Breast epithelium (tissue), 4 donors: ENCODE results near the gene PRKN. TPM values are rescaled to one million over a fixed set of nuclear protein-coding genes. Genes with fewer than 3 reads are reported as not detected.

Source experiments
- DNase-seq, 2 donors: peaks; one replicate each; pipeline ENCODE4 v3.0.0-alpha.2; 2019; ENCODE audit warnings: low spot score in 2 of 2
- H3K27ac ChIP-seq, 2 donors: fragments of 200-600 bp; sonication (generic) in 1 of 2; one replicate each; pipeline ENCODE4 v1.5.1; 2016 to 2019; ENCODE audit warnings: mild to moderate bottlenecking in 1 of 2
- H3K27me3 ChIP-seq, 2 donors: fragments of 200-600 bp; sonication (generic) in 1 of 2; one replicate each; pipeline versions ENCODE4 v1.5.1 to v1.6.0; 2017 to 2019; ENCODE audit warnings: control low read depth in 1 of 2, mild to moderate bottlenecking in 1 of 2
- H3K36me3 ChIP-seq: fragments of 200-600 bp; one replicate; pipeline ENCODE4 v1.5.1; 2019
- H3K4me1 ChIP-seq, 2 donors: fragments of 200-600 bp; sonication (generic); one replicate each; pipeline ENCODE4 v1.5.1; 2016 to 2019; ENCODE audit warnings: control low read depth in 1 of 2
- H3K4me3 ChIP-seq, 3 donors: fragments of 200-600 bp; sonication (generic); 1 replicate in 2 of 3; 2 replicates in 1 of 3; pipeline ENCODE4 v1.5.1; 2016 to 2019; ENCODE audit warnings: mild to moderate bottlenecking in 3 of 3, moderate library complexity in 2 of 3
- H3K9me3 ChIP-seq, 2 donors: fragments of 200-600 bp; sonication (generic) in 1 of 2; one replicate each; pipeline ENCODE4 v1.5.1; 2016 to 2019; ENCODE audit warnings: control low read depth in 1 of 2
- CTCF ChIP-seq, 3 donors: fragments of 450-650 bp; IDR thresholded peaks; one replicate each; pipeline ENCODE4 v1.5.1; 2016 to 2017; ENCODE audit warnings: antibody characterized with exemption in 3 of 3, mild to moderate bottlenecking in 3 of 3, moderate library complexity in 3 of 3
- POLR2A ChIP-seq: fragments of 450-650 bp; IDR thresholded peaks from one replicate; pipeline ENCODE4 v1.6.1; 2016; ENCODE audit warnings: antibody characterized with exemption, mild to moderate bottlenecking, moderate library complexity
- POLR2AphosphoS5 ChIP-seq, 3 donors: sonication (generic); formaldehyde crosslinking; IDR thresholded peaks; one replicate each; pipeline ENCODE4 v1.6.1; 2017; ENCODE audit warnings: antibody characterized with exemption in 3 of 3
- intact Hi-C: fragments of 100-400 bp; cut with DNase I; formaldehyde crosslinking; loops from one replicate; pipeline ENCODE4 v1.15.1; 2023; ENCODE audit warnings: low total_unique reads
- total RNA-seq, 3 donors: library from RNA; depleted of rRNA; stranded (reverse); fragments of >200 nt; gene quantifications; one replicate each; pipeline ENCODE4 v1.1.0, GENCODE V29; 2016

The PRKN gene
- total RNA-seq, 3 donors from 2014 or later: 7.2 to 19.0 (median 11.2) TPM

GRCh38 chr6:161951126-161951525, 776.4 kb downstream of the PRKN start:
- H3K4me1 ChIP-seq: no peaks in the 10 kb centered on the region
- TF ChIP-seq CTCF (IDR thresholded peaks at IDR 0.05) (no peak), POLR2A (no peak), POLR2AphosphoS5 (IDR thresholded peaks at IDR 0.05) (no peak)
- H3K36me3 ChIP-seq: no peaks in the 10 kb centered on the region
- H3K9me3 ChIP-seq: no peaks in the 10 kb centered on the region
- no peak overlapping the region for H3K4me3 ChIP-seq
- H3K27ac ChIP-seq: no peak overlapping the region
- no peak for DNase-seq
- intact Hi-C loops: loop anchor here (5.0 kb wide), 1 partner anchor 186 kb away; no protein-coding TSS in a partner anchor
- no peaks in the 10 kb centered on the region for H3K27me3 ChIP-seq

DNA sequence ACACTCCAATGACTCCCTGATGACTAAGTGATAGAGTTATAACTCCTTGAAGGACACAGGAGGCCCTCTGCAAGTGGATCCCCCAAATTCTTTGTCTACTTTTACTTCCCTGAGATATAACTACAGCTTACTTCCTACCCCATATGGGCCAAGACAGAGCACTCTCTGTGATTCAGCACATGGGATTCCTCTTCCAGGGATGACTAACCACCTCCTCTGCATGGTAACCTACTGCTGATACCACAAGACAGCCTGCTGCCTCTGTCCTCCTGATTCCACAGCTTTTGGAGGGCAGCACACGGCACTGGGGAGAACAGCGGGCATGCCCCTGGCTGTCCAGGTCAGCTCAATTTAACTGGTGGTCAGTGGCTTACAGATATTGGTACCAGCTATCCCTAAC, 778.0 kb downstream of the PRKN start:
- TF ChIP-seq POLR2A: no peak
- TF ChIP-seq POLR2AphosphoS5 (IDR thresholded peaks at IDR 0.05): no peak
- no peak for TF ChIP-seq CTCF (IDR thresholded peaks at IDR 0.05)
- intact Hi-C loops: loop anchor here (10.0 kb wide), 1 partner anchor 725 kb away; no protein-coding TSS in a partner anchor
- no peaks in the 10 kb centered on the region for H3K9me3 ChIP-seq

GRCh38 chr6:161948462-161948861, 779.1 kb downstream of the PRKN start:
- Histone ChIP-seq H3K4me1 (no peaks in the 10 kb centered on the region), H3K27me3 (no peaks in the 10 kb centered on the region), H3K36me3 (no peaks in the 10 kb centered on the region), H3K4me3 (no peak overlapping the region), H3K27ac (no peak overlapping the region), H3K9me3 (no peaks in the 10 kb centered on the region)
- DNase-seq: no peak
- intact Hi-C loops: loop anchor here (10.0 kb wide), 1 partner anchor 724 kb away; no protein-coding TSS in a partner anchor
- TF ChIP-seq POLR2A (no peak), POLR2AphosphoS5 (IDR thresholded peaks at IDR 0.05) (no peak), CTCF (IDR thresholded peaks at IDR 0.05) (no peak)

More for the DNA sequence above, 778.0 kb downstream of the PRKN start:
- Histone ChIP-seq H3K36me3 (no peaks in the 10 kb centered on the region), H3K27ac (no peak overlapping the region), H3K4me3 (no peak overlapping the region), H3K4me1 (no peaks in the 10 kb centered on the region), H3K27me3 (no peaks in the 10 kb centered on the region)
- DNase-seq: no peak

DNA sequence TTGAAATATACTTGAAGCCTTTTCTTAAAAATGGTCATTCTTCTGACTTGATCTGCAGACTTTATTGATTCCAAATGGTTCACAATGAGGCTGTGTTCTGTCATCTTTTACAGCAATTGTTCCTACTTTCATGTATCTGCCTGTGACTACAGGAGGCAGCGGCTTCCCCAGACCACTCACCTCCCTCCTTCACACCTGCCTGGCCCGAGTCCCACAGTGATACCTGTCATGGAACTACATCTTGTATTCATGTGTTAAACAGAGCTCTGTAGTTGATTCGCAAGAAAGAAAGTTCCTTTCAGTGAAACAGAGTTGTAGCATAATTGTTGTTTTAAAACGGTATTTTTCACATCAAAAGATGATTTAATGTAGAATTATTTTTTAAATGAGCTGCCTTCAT, 780.2 kb downstream of the PRKN start:
- H3K27me3 ChIP-seq: no peaks in the 10 kb centered on the region
- DNase-seq: no peak
- no peaks in the 10 kb centered on the region for H3K9me3 ChIP-seq
- H3K27ac ChIP-seq: no peak overlapping the region
- TF ChIP-seq POLR2AphosphoS5 (IDR thresholded peaks at IDR 0.05) (no peak), POLR2A (no peak), CTCF (IDR thresholded peaks at IDR 0.05) (no peak)
- H3K4me3 ChIP-seq: no peak overlapping the region
- no peaks in the 10 kb centered on the region for H3K36me3 ChIP-seq
- intact Hi-C loops: loop anchor here (10.0 kb wide), 1 partner anchor 723 kb away; no protein-coding TSS in a partner anchor
- no peaks in the 10 kb centered on the region for H3K4me1 ChIP-seq

DNA sequence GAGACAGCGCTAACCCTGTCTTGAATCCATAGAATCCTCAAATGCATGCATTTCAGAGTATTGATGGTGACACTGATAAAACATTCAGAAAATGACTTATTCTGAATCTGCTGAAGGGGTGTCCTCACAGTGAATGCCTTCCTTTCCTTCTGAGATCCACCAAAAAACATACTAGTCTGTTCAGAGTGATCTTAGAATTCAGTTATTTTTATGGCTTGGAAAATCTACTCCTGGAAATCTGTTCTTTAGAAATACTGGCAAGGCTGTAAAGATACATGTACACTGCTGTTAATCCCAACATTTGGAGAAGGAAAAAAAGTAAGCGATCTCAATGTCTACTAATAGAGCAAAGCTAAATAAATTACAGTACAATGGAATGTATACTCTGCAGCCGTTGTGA, 781.1 kb downstream of the PRKN start:
- Histone ChIP-seq H3K36me3 (no peaks in the 10 kb centered on the region), H3K9me3 (no peaks in the 10 kb centered on the region), H3K4me1 (no peaks in the 10 kb centered on the region), H3K27ac (no peak overlapping the region), H3K27me3 (no peaks in the 10 kb centered on the region), H3K4me3 (no peak overlapping the region)
- intact Hi-C loops: loop anchor here (10.0 kb wide), 1 partner anchor 722 kb away; no protein-coding TSS in a partner anchor
- TF ChIP-seq POLR2AphosphoS5 (IDR thresholded peaks at IDR 0.05): no peak
- TF ChIP-seq CTCF (IDR thresholded peaks at IDR 0.05): no peak
- TF ChIP-seq POLR2A: no peak
- no peak for DNase-seq
